ENCODE results near the gene IL20RB. TPM values are rescaled to one million over a fixed set of nuclear protein-coding genes. Genes with fewer than 3 reads are reported as not detected.

The IL20RB gene
- total and polyA plus RNA-seq, 2 experiments from 2014 or later = 72.5 to 107 TPM

DNA sequence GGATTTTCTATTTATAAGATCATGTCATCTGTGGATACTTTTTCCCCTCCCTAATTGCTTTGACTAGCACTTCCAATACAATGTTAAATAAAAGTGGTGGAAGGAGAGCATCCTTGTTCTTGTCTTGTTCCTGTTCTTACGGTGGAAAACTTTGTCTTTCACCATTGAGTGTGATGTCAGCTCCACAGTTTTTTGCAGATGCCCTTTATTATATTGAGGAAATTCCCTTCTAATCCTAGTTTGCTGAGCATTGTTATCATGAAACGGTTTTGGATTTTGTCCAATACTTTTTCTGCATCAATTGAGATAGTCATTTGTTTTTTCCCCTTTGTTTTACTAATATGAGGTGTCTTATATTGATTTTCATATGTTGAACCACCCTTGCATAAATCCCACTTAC, 19.9 kb upstream of the IL20RB start:
- Histone ChIP-seq H3K4me1 (ENCODE audit: insufficient read depth) (peaks cover 20% of the 10 kb centered on the region), H3K9me3 (ENCODE audit: low read depth) (no peaks in the 10 kb centered on the region), H3K79me2 (ENCODE audit: insufficient read depth) (peaks cover 98% of the 10 kb centered on the region), H3F3A (ENCODE audit: insufficient read depth) (peaks cover 27% of the 10 kb centered on the region), H3K36me3 (ENCODE audit: low read depth) (peaks cover 9% of the 10 kb centered on the region), H4K20me1 (ENCODE audit: insufficient read depth) (no peaks in the 10 kb centered on the region), H3K4me2 (ENCODE audit: unreplicated experiment) (peak overlapping the region; percentile 21), H3K9me2 (ENCODE audit: insufficient read depth) (no peaks in the 10 kb centered on the region), H3K27me3 (replicated peaks; ENCODE audit: insufficient read depth) (no peaks in the 10 kb centered on the region), H3K4me3 (no peak overlapping the region), H3K27ac (peak overlapping the region; percentile 59), H2AFZ (no peak overlapping the region), H3K9ac (no peak overlapping the region)
- TF ChIP-seq EZH2phosphoT487 (IDR thresholded peaks at IDR 0.05; ENCODE audit: insufficient read depth, low read depth) (no peak), EZH2 (IDR thresholded peaks at IDR 0.05; ENCODE audit: insufficient read depth, poor library complexity, severe bottlenecking) (no peak)
- no peak for DNase-seq
- in situ Hi-C loops (cut with MboI) = no loop called here
- 50 to 53% methylated on average over 2 of the region's 2 CpGs for WGBS, 2 experiments (ENCODE audit: low coverage in 1 of 2, low lambda C conversion rate in 2 of 2, missing lambda C conversion rate in 2 of 2)

- H3K79me2 ChIP-seq (ENCODE audit: insufficient read depth) = peaks cover 98% of the 10 kb centered on the region
- peak overlapping the region; percentile 59 for H3K27ac ChIP-seq
- H3K4me3 ChIP-seq = 0 out of 2 replicates have a peak overlapping the region, but pooled peaks have one; percentile 3
- peaks cover 27% of the 10 kb centered on the region for H3F3A ChIP-seq (ENCODE audit: insufficient read depth)
- H3K36me3 ChIP-seq (ENCODE audit: low read depth) = peaks cover 9% of the 10 kb centered on the region
- no peak overlapping the region for H3K9ac ChIP-seq
- no peaks in the 10 kb centered on the region for H3K9me2 ChIP-seq (ENCODE audit: insufficient read depth)
- H3K4me1 ChIP-seq (ENCODE audit: insufficient read depth) = peaks cover 22% of the 10 kb centered on the region
- H3K27me3 ChIP-seq (replicated peaks; ENCODE audit: insufficient read depth) = no peaks in the 10 kb centered on the region
- H3K4me2 ChIP-seq (ENCODE audit: unreplicated experiment) = peak overlapping the region; percentile 21
- H4K20me1 ChIP-seq (ENCODE audit: insufficient read depth) = no peaks in the 10 kb centered on the region
- in situ Hi-C loops (cut with MboI) = no loop called here
- DNase-seq = peak; percentile 71
- TF ChIP-seq EZH2 (IDR thresholded peaks at IDR 0.05; ENCODE audit: insufficient read depth, poor library complexity, severe bottlenecking) = no peak
- no peak for TF ChIP-seq EZH2phosphoT487 (IDR thresholded peaks at IDR 0.05; ENCODE audit: insufficient read depth, low read depth)
- H3K9me3 ChIP-seq (ENCODE audit: low read depth) = no peaks in the 10 kb centered on the region
- no peak overlapping the region for H2AFZ ChIP-seq
These were observed 19.4 kb upstream of the IL20RB start for GRCh38 chr3:136938334-136938733.

DNA sequence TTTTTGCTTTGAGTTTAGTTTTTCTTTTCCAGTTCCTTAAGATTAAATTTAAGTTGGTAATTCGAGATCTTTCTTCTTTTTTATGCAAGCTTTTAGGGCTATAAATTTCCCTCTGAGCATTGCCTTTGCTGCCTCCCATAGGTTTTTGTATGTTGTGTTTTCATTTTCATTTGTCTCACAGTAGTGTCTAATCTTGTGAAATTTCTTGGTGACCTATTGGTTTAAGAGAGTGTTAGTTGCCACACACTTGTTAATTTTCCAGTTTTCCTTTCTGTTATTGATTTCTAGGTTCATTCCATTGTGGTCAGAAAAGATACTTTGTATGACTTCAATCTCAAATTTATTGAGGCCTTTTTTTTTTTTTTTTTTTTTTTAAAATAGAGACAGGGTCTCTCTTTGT, 18.3 kb upstream of the IL20RB start:
- H4K20me1 ChIP-seq (ENCODE audit: insufficient read depth) = no peaks in the 10 kb centered on the region
- in situ Hi-C loops (cut with MboI) = no loop called here

DNA sequence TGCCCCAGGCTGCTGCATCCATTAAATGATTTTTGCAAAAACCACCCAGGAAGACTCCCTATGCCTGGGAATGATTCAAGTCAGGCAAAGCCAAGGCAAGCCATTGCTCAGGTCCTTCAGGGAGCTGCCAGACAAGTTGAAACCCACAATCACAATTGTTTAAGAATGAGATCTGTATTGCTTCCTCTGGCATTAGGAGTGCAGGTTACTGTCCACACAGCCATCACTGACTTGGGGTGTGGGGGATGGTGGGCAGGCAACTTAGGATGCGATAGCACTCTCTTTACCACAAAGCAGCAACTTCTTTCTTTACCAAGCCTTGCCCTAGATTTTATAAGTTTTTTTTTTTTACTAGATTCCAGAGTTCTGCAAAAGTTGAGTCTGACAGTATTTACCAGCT, 15.0 kb upstream of the IL20RB start:
- Histone ChIP-seq H3K9ac (no peak overlapping the region), H2AFZ (no peak overlapping the region), H3K4me1 (ENCODE audit: insufficient read depth) (peaks cover 29% of the 10 kb centered on the region), H3K4me3 (no peak overlapping the region), H3K79me2 (ENCODE audit: insufficient read depth) (peaks cover 99% of the 10 kb centered on the region), H3K27ac (no peak overlapping the region), H4K20me1 (ENCODE audit: insufficient read depth) (no peaks in the 10 kb centered on the region), H3K27me3 (replicated peaks; ENCODE audit: insufficient read depth) (no peaks in the 10 kb centered on the region), H3K9me3 (ENCODE audit: low read depth) (no peaks in the 10 kb centered on the region), H3K36me3 (ENCODE audit: low read depth) (peaks cover 6% of the 10 kb centered on the region; the same call in 1 of the 2 replicates), H3K9me2 (ENCODE audit: insufficient read depth) (no peaks in the 10 kb centered on the region), H3F3A (ENCODE audit: insufficient read depth) (peaks cover 24% of the 10 kb centered on the region), H3K4me2 (ENCODE audit: unreplicated experiment) (no peak overlapping the region)
- in situ Hi-C loops (cut with MboI) = no loop called here
- WGBS, 2 experiments (ENCODE audit: low coverage in 1 of 2, low lambda C conversion rate in 2 of 2, missing lambda C conversion rate in 2 of 2) = 100% methylated on average over 1 of the region's 1 CpG
- DNase-seq = no peak
- TF ChIP-seq EZH2phosphoT487 (IDR thresholded peaks at IDR 0.05; ENCODE audit: insufficient read depth, low read depth) (no peak), EZH2 (IDR thresholded peaks at IDR 0.05; ENCODE audit: insufficient read depth, poor library complexity, severe bottlenecking) (no peak)

More for the DNA sequence above, 18.3 kb upstream of the IL20RB start:
- H3K27me3 ChIP-seq (replicated peaks; ENCODE audit: insufficient read depth) = no peaks in the 10 kb centered on the region
- H3K4me2 ChIP-seq (ENCODE audit: unreplicated experiment) = peak overlapping the region; percentile 21
- peaks cover 27% of the 10 kb centered on the region for H3K4me1 ChIP-seq (ENCODE audit: insufficient read depth)
- no peak overlapping the region for H3K9ac ChIP-seq
- no peaks in the 10 kb centered on the region for H3K9me3 ChIP-seq (ENCODE audit: low read depth)
- no peak overlapping the region for H2AFZ ChIP-seq
- H3K36me3 ChIP-seq (ENCODE audit: low read depth) = peaks cover 9% of the 10 kb centered on the region
- WGBS, 2 experiments (ENCODE audit: low coverage in 1 of 2, low lambda C conversion rate in 2 of 2, missing lambda C conversion rate in 2 of 2) = 58 to 71% methylated on average over 1 of the region's 1 CpG
- no peak for TF ChIP-seq EZH2phosphoT487 (IDR thresholded peaks at IDR 0.05; ENCODE audit: insufficient read depth, low read depth)
- no peak for TF ChIP-seq EZH2 (IDR thresholded peaks at IDR 0.05; ENCODE audit: insufficient read depth, poor library complexity, severe bottlenecking)
- H3K4me3 ChIP-seq = no peak overlapping the region
- H3K79me2 ChIP-seq (ENCODE audit: insufficient read depth) = peaks cover 99% of the 10 kb centered on the region
- H3K27ac ChIP-seq = peak overlapping the region; percentile 59
- H3K9me2 ChIP-seq (ENCODE audit: insufficient read depth) = no peaks in the 10 kb centered on the region
- peaks cover 27% of the 10 kb centered on the region for H3F3A ChIP-seq (ENCODE audit: insufficient read depth)
- DNase-seq = no peak

GRCh38 chr3:136943436-136943835, 14.3 kb upstream of the IL20RB start:
- Histone ChIP-seq H3K4me1 (ENCODE audit: insufficient read depth) (peaks cover 23% of the 10 kb centered on the region), H4K20me1 (ENCODE audit: insufficient read depth) (no peaks in the 10 kb centered on the region), H2AFZ (no peak overlapping the region), H3K27ac (no peak overlapping the region), H3K4me2 (ENCODE audit: unreplicated experiment) (peak overlapping the region; percentile 40), H3K79me2 (ENCODE audit: insufficient read depth) (peaks cover 99% of the 10 kb centered on the region), H3K27me3 (replicated peaks; ENCODE audit: insufficient read depth) (no peaks in the 10 kb centered on the region), H3F3A (ENCODE audit: insufficient read depth) (peaks cover 22% of the 10 kb centered on the region), H3K9me3 (ENCODE audit: low read depth) (no peaks in the 10 kb centered on the region), H3K36me3 (ENCODE audit: low read depth) (peaks cover 6% of the 10 kb centered on the region; the same call in 1 of the 2 replicates), H3K9ac (no peak overlapping the region), H3K9me2 (ENCODE audit: insufficient read depth) (no peaks in the 10 kb centered on the region), H3K4me3 (no peak overlapping the region)
- in situ Hi-C loops (cut with MboI) = no loop called here
- DNase-seq = peak; percentile 19
- no peak for TF ChIP-seq EZH2phosphoT487 (IDR thresholded peaks at IDR 0.05; ENCODE audit: insufficient read depth, low read depth)
- TF ChIP-seq EZH2 (IDR thresholded peaks at IDR 0.05; ENCODE audit: insufficient read depth, poor library complexity, severe bottlenecking) = no peak
- 8 to 20% methylated on average over 3 of the region's 3 CpGs for WGBS, 2 experiments (ENCODE audit: low coverage in 1 of 2, low lambda C conversion rate in 2 of 2, missing lambda C conversion rate in 2 of 2)

Data from GM23248 (cell line).